Fibroblast of villous mesenchyme (primary cell): ENCODE measurements around the gene EML6. TPM values are rescaled to one million over a fixed set of nuclear protein-coding genes. Genes with fewer than 3 reads are reported as not detected.
A peak's percentile ranks its signal among the peaks of the same experiment; 100 is the strongest.

ENCODE experiments used
- DNase-seq: peaks from one replicate; pipeline ENCODE4 v3.0.0-alpha.2; 2010; ENCODE audit warnings: low read depth
- H3K4me3 ChIP-seq: 2 replicates; pipeline ENCODE4 v1.5.1; 2011; ENCODE audit warnings: low read depth, mild to moderate bottlenecking, low read length
- CTCF ChIP-seq: IDR thresholded peaks from 2 replicates; pipeline ENCODE4 v1.5.1; 2012; ENCODE audit warnings: low read depth, mild to moderate bottlenecking, low read length; ENCODE audit not compliant: insufficient read depth
- total RNA-seq: library from RNA; depleted of rRNA; stranded (reverse); fragments of >200 nt; gene quantifications from 2 replicates; pipeline ENCODE4 v1.2.3, GENCODE V29; 2012

EML6 gene
- total RNA-seq, 1 donor, result 1.3 TPM

DNA sequence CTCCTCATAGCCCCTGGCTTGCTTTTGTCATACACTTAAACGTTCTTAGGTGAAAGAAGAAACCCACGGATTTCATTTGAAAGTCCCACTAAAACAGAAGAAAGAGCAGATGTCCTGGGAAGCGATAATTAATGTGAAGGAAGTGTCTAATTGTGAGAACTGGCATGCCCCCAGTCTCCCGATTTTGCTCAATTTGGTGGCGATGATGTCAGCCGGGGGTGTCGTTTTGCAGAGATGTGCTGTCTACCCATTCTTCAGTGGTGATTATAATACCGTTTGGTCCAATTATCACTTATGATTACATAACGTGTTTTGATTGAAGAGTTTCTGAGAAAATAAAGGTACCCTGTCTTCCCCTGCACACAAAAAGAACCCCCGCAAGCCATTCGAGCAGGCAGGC is 223.7 kb downstream of the EML6 start:
- DNase-seq, result no peak
- no peak for TF ChIP-seq CTCF
- no peak overlapping the region for H3K4me3 ChIP-seq

- no peak overlapping the region for H3K4me3 ChIP-seq
- TF ChIP-seq CTCF, result no peak
- DNase-seq, result no peak
These were observed 224.2 kb downstream of the EML6 start for GRCh38 chr2:54947646-54948045.

DNA sequence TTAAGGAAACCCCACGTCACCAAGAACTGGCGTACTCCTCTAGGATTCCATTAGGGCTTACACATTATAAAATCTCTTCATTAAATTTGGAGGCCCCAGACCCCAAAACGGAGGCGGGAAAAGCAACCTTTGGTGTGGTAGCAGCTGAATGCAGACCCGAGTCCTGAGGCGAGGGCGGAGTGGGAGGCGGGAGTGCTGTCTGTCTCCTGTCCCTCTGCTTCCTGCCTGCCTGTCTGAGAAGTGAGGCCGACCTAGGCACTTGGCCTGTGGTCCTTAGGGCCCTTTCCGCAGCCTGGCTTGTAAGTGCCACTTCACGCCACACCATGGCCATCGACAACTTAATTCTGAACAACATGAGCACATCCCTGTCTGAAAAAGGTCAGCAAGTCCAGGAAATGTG is 224.7 kb downstream of the EML6 start:
- H3K4me3 ChIP-seq, result no peak overlapping the region
- DNase-seq, result no peak
- no peak for TF ChIP-seq CTCF

- TF ChIP-seq CTCF, result no peak
- no peak for DNase-seq
- no peak overlapping the region for H3K4me3 ChIP-seq
These were observed 226.0 kb downstream of the EML6 start for GRCh38 chr2:54949431-54949830.

GRCh38 chr2:54950811-54951210 is 227.3 kb downstream of the EML6 start:
- no peak for TF ChIP-seq CTCF
- no peak overlapping the region for H3K4me3 ChIP-seq
- no peak for DNase-seq

DNA sequence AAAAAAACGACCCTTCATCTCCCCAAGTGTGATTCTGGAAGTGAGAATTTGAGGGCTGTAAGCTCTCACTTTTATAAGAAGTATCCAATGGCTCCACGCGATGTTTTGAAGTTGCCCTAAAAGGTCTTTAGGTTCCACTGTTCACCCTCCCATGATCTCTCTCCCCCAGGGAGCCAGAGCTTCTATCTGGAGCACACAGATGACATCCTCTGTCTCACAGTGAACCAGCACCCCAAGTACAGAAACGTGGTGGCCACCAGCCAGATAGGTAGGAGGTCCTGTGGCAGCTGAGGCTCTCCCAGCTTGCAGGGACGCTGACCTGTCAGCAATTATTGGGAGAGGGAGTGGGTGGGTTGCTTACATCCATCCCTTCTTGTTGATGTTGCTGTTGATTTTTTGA is 229.0 kb downstream of the EML6 start:
- DNase-seq, result no peak
- TF ChIP-seq CTCF, result no peak
- no peak overlapping the region for H3K4me3 ChIP-seq

GRCh38 chr2:54952978-54953456 is 229.6 kb downstream of the EML6 start:
- no peak for TF ChIP-seq CTCF
- no peak overlapping the region for H3K4me3 ChIP-seq
- peak; percentile 49 for DNase-seq
